PFSK-1 (cell line): ENCODE results near the gene CALHM3.

Experiments
- FOXP2 ChIP-seq: optimal IDR thresholded peaks from 2 replicates; pipeline ENCODE3; 2011; ENCODE audit warnings: borderline replicate concordance, control low read depth, inconsistent platforms; ENCODE audit not compliant: insufficient read depth; ENCODE audit errors: extremely low read length, extremely low read depth
- POLR2AphosphoS5 ChIP-seq: IDR thresholded peaks from 2 replicates; pipeline ENCODE4 v1.6.1; 2012; ENCODE audit warnings: low read depth, mild to moderate bottlenecking, control low read depth, low read length, moderate library complexity
- SIN3A ChIP-seq: IDR thresholded peaks from 2 replicates; pipeline ENCODE4 v1.6.1; 2012; ENCODE audit warnings: mild to moderate bottlenecking, low read length, moderate library complexity, borderline replicate concordance; ENCODE audit not compliant: insufficient read depth
- TAF1 ChIP-seq: IDR thresholded peaks from 2 replicates; pipeline ENCODE4 v1.6.1; 2012; ENCODE audit warnings: low read length, control low read depth, borderline replicate concordance; ENCODE audit not compliant: insufficient read depth
- TF ChIP-seq, protein P1 (sequence below), 2 experiments: IDR thresholded peaks; 2 replicates each; pipeline versions ENCODE4 v1.6.1 to v1.8.0; 2011 to 2012; ENCODE audit warnings: low read depth in 2 of 2, low read length in 2 of 2, control low read depth in 1 of 2, inconsistent platforms in 1 of 2, mild to moderate bottlenecking in 1 of 2, moderate library complexity in 1 of 2; ENCODE audit not compliant: insufficient read depth in 1 of 2

The CALHM3 gene

DNA sequence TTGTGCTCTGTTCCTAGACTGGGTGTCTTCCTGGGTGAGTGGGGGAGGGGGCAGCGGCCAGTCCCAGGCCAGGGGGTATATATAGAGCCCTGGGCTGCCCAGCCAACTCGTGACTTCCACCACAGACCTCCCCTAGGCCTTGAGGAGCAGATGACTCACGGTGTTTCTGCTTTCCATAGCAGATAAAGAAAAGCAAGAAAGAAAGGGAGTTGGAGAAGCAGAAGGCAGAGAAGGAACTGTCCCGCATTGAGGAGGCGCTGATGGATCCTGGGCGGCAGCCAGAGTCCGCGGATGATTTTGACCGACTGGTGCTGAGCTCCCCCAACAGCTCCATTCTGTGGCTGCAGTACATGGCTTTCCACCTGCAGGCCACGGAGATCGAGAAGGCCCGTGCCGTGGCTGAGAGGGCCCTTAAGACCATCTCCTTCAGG, 37.0 kb downstream of the CALHM3 start:
- TF ChIP-seq, protein P1, sequence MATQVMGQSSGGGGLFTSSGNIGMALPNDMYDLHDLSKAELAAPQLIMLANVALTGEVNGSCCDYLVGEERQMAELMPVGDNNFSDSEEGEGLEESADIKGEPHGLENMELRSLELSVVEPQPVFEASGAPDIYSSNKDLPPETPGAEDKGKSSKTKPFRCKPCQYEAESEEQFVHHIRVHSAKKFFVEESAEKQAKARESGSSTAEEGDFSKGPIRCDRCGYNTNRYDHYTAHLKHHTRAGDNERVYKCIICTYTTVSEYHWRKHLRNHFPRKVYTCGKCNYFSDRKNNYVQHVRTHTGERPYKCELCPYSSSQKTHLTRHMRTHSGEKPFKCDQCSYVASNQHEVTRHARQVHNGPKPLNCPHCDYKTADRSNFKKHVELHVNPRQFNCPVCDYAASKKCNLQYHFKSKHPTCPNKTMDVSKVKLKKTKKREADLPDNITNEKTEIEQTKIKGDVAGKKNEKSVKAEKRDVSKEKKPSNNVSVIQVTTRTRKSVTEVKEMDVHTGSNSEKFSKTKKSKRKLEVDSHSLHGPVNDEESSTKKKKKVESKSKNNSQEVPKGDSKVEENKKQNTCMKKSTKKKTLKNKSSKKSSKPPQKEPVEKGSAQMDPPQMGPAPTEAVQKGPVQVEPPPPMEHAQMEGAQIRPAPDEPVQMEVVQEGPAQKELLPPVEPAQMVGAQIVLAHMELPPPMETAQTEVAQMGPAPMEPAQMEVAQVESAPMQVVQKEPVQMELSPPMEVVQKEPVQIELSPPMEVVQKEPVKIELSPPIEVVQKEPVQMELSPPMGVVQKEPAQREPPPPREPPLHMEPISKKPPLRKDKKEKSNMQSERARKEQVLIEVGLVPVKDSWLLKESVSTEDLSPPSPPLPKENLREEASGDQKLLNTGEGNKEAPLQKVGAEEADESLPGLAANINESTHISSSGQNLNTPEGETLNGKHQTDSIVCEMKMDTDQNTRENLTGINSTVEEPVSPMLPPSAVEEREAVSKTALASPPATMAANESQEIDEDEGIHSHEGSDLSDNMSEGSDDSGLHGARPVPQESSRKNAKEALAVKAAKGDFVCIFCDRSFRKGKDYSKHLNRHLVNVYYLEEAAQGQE (IDR thresholded peaks at IDR 0.05; ENCODE audit: insufficient read depth in 1 of 2, low read depth in 2 of 2, low read length in 2 of 2), result no peak
- TF ChIP-seq FOXP2 (no peak), TAF1 (no peak), SIN3A (no peak), POLR2AphosphoS5 (no peak)

DNA sequence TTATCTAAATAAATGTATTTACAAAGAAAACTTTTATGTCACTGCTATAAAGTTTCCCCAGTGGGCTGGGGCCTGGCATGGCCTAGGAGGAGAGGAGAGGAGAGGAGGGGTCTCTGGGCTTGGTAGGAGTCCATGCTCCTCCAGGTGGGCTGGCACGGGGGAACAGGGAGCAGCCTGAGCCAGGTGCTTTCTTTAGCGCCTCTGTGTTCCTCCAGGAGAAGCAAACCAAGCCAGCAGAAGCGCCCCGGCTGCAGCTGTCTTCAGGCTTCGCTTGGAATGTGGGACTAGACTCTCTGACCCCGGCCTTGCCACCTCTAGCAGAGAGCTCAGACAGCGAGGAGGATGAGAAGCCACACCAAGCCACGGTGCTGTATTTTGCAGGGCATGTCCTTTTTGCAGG, 37.4 kb downstream of the CALHM3 start:
- TF ChIP-seq SIN3A (no peak), FOXP2 (no peak), TAF1 (no peak), POLR2AphosphoS5 (no peak)
- TF ChIP-seq, protein P1 (IDR thresholded peaks at IDR 0.05; ENCODE audit: insufficient read depth in 1 of 2, low read depth in 2 of 2, low read length in 2 of 2), result no peak

DNA sequence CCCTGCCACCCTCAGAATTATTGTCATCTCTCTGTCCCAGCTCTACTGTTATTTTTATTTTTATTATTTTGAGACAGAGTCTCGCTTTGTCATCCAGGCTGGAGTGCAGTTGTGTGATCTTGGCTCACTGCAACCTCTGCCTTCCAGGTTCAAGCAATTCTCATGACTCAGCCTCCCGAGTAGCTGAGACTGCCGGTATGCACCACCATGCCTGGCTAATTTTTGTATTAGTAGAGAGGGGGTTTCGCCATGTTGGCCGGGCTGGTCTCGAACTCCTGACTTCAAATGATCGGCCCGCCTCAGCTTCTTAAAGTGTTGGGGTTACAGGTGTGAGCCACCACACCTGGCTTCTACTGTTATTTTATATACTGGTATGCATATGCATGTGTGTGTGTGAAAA, 37.8 kb downstream of the CALHM3 start:
- TF ChIP-seq SIN3A (no peak), FOXP2 (no peak), TAF1 (no peak)

DNA sequence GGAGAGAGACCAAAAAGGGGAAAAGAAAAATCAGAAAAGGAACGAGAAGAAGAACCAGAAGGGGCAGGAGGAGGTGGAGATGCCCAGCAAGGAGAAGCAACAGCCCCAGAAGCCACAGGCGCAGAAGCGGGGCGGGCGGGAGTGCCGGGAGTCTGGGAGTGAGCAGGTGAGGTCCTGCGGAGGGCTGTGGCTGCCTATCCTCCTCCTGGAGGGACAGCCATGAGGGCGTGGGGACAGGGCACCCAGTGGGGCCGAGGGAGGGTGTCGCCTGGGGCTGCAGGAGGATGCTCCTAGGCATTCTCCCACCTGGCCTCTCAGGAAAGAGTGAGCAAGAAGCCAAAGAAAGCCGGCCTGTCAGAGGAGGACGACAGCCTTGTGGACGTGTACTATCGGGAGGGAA, 38.6 kb downstream of the CALHM3 start:
- TF ChIP-seq, protein P1 (IDR thresholded peaks at IDR 0.05; ENCODE audit: insufficient read depth in 1 of 2, low read depth in 2 of 2, low read length in 2 of 2), result no peak
- TF ChIP-seq SIN3A (no peak), FOXP2 (no peak), TAF1 (no peak), POLR2AphosphoS5 (no peak)

DNA sequence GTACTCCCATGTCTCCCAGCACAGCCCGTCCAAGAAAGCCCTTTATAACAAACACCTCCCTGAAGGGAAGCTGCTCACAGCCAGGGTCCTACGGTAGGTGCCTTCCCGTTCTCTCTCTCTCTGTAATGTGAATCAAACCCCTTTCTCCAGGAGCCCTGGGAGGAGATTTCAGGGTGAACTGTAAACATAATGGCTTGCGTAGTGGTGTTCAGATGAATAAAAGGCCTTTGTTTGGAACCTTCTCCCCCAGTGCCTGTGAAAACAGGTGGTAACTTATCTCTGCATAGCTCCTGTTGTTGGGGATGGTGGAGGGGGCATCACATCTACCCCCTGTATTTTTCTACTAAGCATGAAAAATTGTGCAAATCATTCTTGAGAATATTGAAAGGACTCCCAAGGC, 39.3 kb downstream of the CALHM3 start:
- TF ChIP-seq TAF1 (no peak), SIN3A (no peak)

DNA sequence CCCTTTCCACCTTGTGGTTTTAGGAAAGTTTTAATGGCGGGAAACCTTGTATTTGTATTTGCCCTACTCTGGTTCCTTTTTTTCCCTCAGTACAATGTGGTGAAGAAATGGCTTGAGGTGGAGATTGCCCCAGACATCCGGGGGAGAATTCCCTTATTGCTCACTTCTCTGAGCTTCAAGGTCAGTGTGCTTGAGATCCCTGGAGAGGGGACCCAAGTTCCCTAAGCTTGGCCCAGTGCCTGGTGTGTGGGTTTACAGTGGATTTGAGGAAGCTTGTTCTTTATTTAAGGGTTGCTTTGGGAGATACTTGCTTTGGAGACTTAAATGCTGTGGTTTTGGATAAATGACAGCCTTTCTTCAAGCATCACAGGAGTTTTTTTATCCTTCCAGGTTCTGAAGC, 45.2 kb downstream of the CALHM3 start:
- TF ChIP-seq SIN3A (no peak), TAF1 (no peak), POLR2AphosphoS5 (no peak), FOXP2 (no peak)
- TF ChIP-seq, protein P1 (IDR thresholded peaks at IDR 0.05; ENCODE audit: insufficient read depth in 1 of 2, low read depth in 2 of 2, low read length in 2 of 2), result no peak
